Mucosa of rectum (tissue), 2 donors: ENCODE results near the gene ADAM12.

Experiments
- H3K27ac ChIP-seq, 2 donors: one replicate each; pipeline ENCODE4 v1.7.0; 2013; ENCODE audit warnings: inconsistent platforms in 2 of 2, low read depth in 2 of 2, low read length in 2 of 2
- H3K27me3 ChIP-seq, 2 donors: one replicate each; pipeline ENCODE4 v1.7.0; 2013; ENCODE audit warnings: low read length in 2 of 2; ENCODE audit not compliant: control insufficient read depth in 2 of 2, insufficient read depth in 2 of 2
- H3K36me3 ChIP-seq, 2 donors: one replicate each; pipeline ENCODE4 v1.7.0; 2013; ENCODE audit warnings: low read length in 2 of 2; ENCODE audit not compliant: control insufficient read depth in 2 of 2, insufficient read depth in 2 of 2
- H3K4me1 ChIP-seq, 2 donors: one replicate each; pipeline ENCODE4 v1.7.0; 2013; ENCODE audit warnings: low read length in 2 of 2, mild to moderate bottlenecking in 1 of 2; ENCODE audit not compliant: control insufficient read depth in 2 of 2, insufficient read depth in 2 of 2
- H3K4me3 ChIP-seq, 2 donors: one replicate each; pipeline ENCODE4 v1.7.0; 2013; ENCODE audit warnings: low read length in 2 of 2
- H3K9ac ChIP-seq, 2 donors: one replicate each; pipeline ENCODE4 v1.7.0; 2013; ENCODE audit warnings: low read length in 2 of 2, low read depth in 1 of 2, mild to moderate bottlenecking in 1 of 2
- H3K9me3 ChIP-seq, 2 donors: one replicate each; pipeline ENCODE4 v1.7.0; 2013; ENCODE audit warnings: low read length in 2 of 2; ENCODE audit not compliant: control insufficient read depth in 2 of 2
- donor health status: healthy.
- donor health status: Normal muscosa, but diverticular disease.

The ADAM12 gene

DNA sequence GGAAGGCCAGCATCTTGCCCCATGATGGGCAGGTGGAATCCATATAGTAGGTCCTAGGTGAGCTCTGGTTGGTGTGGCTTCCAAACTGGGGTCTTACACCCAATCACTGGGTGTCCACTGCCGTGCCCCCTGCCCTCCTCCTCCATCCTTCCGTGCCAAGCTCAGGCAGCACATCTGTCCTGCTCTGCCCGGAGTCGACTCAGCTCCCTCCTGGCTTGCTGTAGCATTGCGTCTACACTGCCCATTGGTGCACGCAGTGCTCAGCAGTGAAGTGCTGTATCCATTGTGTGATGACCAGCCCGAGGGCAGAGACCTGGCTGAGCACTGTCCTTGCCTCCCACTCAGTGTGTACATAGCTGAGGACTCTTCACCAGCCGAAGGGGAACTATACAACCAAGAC, 148.4 kb downstream of the ADAM12 start:
- Histone ChIP-seq H3K27me3 (no peaks in the 10 kb centered on the region), H3K4me1 (no peaks in the 10 kb centered on the region), H3K9ac (no peak overlapping the region), H3K9me3 (no peaks in the 10 kb centered on the region), H3K27ac (no peak overlapping the region), H3K36me3 (no peaks in the 10 kb centered on the region), H3K4me3 (no peak overlapping the region)

DNA sequence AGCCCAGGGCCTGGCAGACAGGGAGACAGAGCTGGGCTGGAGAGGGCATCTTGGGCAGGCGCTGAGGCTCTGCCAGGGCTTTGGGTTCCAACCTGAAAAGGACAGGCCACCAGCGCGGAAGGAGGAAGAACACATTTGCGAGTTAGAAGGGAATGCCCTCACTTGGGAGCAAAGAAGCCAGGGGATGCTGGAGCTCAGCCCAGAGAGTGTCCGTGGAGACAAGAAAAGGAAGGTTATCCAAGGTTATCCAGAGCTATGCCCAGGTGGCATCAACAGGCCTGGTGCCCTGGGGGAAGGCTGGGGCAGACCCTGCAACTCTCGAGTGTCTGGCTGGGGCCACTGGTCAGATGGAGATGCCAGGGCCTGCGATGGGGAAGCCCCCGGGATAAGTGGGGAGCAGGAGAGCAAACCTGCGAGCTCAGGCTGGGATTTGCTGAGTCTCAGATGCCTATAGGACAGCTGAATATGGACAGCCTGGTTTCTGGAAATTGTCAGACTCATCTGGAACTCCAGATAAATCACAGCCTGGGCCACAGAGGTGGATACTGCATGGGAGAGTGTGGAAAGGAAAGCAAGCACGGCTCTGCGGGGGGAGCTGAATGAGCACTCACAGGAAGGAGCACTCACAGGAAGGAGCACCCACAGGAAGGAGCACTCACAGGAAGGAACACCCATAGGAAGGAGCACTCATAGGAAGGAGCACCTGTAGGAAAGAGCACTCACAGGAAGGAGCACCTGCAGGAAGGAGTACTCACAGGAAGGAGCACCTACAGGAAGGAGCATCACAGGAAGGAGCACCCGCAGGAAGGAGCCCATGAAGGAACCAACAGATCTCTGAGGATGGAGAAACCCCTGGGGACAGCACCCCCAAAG, 152.1 kb downstream of the ADAM12 start:
- no peak overlapping the region for H3K27ac ChIP-seq
- no peaks in the 10 kb centered on the region for H3K4me1 ChIP-seq
- H3K27me3 ChIP-seq = no peaks in the 10 kb centered on the region
- H3K9ac ChIP-seq = no peak overlapping the region
- H3K4me3 ChIP-seq = no peak overlapping the region
- H3K9me3 ChIP-seq = no peaks in the 10 kb centered on the region
- H3K36me3 ChIP-seq = no peaks in the 10 kb centered on the region

- H3K27ac ChIP-seq = no peak overlapping the region
- no peaks in the 10 kb centered on the region for H3K9me3 ChIP-seq
- no peaks in the 10 kb centered on the region for H3K27me3 ChIP-seq
- no peaks in the 10 kb centered on the region for H3K4me1 ChIP-seq
- no peaks in the 10 kb centered on the region for H3K36me3 ChIP-seq
- no peak overlapping the region for H3K9ac ChIP-seq
- no peak overlapping the region for H3K4me3 ChIP-seq
Observed at GRCh38 chr10:126235091-126235978, 152.9 kb downstream of the ADAM12 start.

DNA sequence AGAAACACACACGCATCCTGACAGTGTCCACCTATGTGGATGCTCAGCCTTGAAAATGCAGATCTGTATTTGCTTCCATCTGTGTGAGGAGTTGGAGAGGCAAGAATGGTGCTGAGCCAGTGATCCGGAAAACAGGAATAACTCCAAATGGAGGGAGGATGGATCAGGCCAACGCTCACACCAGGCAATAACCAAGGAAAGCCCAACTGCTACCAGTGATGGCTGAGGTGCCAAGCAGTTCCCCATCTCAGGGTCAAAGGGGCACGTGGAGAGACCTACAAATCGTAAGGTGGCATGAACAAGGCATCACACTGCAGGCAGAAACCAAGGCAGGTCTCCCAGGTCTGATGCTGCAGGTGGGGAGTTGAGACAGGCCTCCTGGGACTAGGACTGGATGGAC, 153.6 kb downstream of the ADAM12 start:
- H3K9ac ChIP-seq = no peak overlapping the region
- no peaks in the 10 kb centered on the region for H3K4me1 ChIP-seq

DNA sequence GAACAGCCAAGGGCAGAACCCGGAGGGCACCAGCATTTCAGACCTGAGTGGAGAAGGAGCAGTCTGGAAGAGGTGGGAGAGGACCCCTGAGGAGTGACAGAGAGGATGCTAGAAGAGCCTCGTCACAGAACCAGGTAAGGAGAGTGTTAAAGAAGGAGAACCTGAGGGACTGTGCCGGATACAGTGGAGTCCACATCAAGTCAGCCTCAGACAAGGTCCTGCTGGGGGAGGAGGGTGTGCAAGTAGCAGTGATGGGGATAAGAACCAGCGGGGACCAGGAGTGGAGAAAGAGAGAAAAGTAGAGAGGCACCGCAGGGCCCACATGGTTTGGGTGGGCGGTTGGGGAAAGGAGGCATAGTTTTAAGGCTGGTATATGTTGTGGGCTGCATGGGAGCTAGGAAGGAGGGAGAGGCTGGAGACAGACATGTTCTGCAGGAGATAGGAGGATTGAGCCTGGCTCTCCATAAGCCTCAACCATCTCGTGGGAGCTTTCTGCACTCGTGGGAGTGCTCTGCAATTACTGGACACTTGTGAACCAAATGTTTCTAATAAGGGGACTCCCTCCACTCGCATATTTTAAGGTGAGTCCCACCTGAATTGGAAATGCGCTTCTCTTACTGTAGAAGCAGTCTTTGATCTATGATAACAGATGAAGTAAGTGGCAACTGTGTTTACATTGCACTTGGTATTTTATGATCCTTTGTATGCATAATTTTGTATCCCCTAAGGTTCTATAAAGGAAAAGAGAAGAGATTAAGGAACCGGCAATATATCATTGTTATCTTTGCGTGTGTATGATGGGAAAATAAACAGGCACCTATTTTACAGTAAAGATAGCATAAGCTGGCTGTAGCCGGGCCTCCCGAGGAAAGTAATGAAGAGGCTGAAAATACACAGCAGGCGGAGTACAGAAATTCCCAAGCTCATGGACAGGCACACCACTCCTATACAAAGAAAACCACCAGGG, 154.8 kb downstream of the ADAM12 start:
- H3K4me1 ChIP-seq = no peaks in the 10 kb centered on the region
- no peaks in the 10 kb centered on the region for H3K9me3 ChIP-seq
- no peak overlapping the region for H3K9ac ChIP-seq
- no peak overlapping the region for H3K27ac ChIP-seq
- no peaks in the 10 kb centered on the region for H3K36me3 ChIP-seq
- no peak overlapping the region for H3K4me3 ChIP-seq
- H3K27me3 ChIP-seq = peaks cover 0 to 1% of the 10 kb centered on the region in 2 donors

More for the DNA sequence above, 153.6 kb downstream of the ADAM12 start:
- H3K9me3 ChIP-seq = no peaks in the 10 kb centered on the region
- H3K36me3 ChIP-seq = no peaks in the 10 kb centered on the region
- H3K27me3 ChIP-seq = peaks cover 0 to 1% of the 10 kb centered on the region in 2 donors
- no peak overlapping the region for H3K4me3 ChIP-seq
- no peak overlapping the region for H3K27ac ChIP-seq

DNA sequence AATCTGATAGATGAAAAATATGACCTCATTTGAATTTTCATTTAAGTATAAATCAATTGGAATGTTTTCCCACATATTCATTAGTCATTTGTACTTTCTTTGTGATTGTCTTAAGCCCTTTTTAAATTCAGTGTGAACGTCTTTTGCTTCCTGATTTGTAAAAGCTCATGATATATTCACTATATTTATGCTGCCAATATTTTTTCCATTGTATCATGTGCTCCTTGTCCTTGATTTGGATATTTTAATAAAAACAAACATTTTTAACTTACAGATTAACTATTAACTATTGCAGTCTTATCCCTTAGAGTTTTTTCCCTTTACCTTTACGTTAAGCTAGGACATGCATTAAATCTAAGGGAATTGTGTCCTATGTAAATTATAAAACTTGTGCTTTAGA, 157.7 kb downstream of the ADAM12 start:
- H3K36me3 ChIP-seq = no peaks in the 10 kb centered on the region
- H3K27ac ChIP-seq = no peak overlapping the region
- H3K27me3 ChIP-seq = peaks cover 0 to 1% of the 10 kb centered on the region in 2 donors
- H3K4me3 ChIP-seq = no peak overlapping the region
- H3K4me1 ChIP-seq = no peaks in the 10 kb centered on the region
- H3K9me3 ChIP-seq = no peaks in the 10 kb centered on the region
- H3K9ac ChIP-seq = no peak overlapping the region

DNA sequence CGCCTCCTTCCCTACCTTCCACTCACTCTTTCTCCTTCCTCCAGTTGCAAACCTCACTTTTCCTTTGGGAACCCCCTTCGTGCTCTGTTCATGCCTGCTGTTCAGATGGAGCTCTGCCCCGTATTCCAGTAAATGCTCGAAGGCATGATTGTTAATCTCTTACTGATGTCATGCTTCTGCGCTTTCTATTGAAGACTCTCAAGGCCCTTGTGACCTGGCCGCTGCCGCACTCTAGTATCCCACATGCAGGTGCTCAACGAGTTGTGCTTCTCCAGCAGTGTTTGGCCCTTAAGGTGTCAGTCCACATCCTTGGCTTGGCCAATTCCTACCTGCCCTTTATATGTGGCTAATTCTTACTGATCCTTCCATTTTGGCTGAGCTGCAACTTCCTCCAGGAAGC, 158.6 kb downstream of the ADAM12 start:
- Histone ChIP-seq H3K27me3 (peaks cover 0 to 1% of the 10 kb centered on the region in 2 donors), H3K4me1 (no peaks in the 10 kb centered on the region), H3K27ac (no peak overlapping the region), H3K4me3 (no peak overlapping the region), H3K9me3 (no peaks in the 10 kb centered on the region), H3K9ac (peak overlapping the region in 1 of 2 donors; percentile 14), H3K36me3 (no peaks in the 10 kb centered on the region)

- Histone ChIP-seq H3K36me3 (no peaks in the 10 kb centered on the region), H3K4me1 (no peaks in the 10 kb centered on the region), H3K9ac (no peak overlapping the region), H3K27me3 (peaks cover 0 to 1% of the 10 kb centered on the region in 2 donors), H3K9me3 (no peaks in the 10 kb centered on the region), H3K27ac (no peak overlapping the region), H3K4me3 (no peak overlapping the region)
Observed at GRCh38 chr10:126227762-126228134, 160.5 kb downstream of the ADAM12 start.

DNA sequence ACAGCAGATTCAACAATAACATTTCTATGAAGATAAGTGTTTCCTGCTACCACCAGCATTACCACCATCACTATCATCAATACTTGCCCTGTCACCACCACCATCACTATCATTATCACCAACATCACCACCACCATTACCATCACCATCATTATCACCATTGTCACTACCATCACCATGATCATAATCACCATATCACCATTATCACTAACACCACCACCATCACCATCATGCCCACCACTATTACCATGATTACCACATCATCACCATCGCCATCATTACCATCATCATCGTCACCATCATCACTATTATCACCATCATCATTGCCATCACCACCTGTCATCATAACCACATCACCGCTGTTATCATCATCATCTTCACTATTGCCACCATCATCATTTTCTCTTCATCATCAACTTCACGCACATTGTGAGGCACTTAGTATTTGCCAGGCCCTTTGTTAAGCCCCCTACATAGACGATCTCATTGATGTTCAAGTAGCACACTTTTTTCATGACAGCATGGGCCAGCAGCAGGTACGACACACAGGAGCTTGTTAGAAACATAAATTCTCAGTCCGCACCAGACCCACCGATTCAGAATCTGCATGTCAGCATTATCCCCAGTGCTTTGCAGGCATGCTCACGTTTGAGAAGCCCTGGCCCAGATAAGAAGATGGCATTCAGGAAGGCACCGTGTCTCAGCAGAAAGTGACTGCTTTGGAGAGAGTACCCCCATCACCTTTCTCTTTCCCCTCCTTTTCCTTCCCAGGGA, 161.1 kb downstream of the ADAM12 start:
- H3K9me3 ChIP-seq = no peaks in the 10 kb centered on the region
- H3K27ac ChIP-seq = no peak overlapping the region
- peaks cover 0 to 1% of the 10 kb centered on the region in 2 donors for H3K27me3 ChIP-seq
- H3K4me1 ChIP-seq = no peaks in the 10 kb centered on the region
- H3K9ac ChIP-seq = no peak overlapping the region
- no peak overlapping the region for H3K4me3 ChIP-seq
- H3K36me3 ChIP-seq = no peaks in the 10 kb centered on the region
